A673 (cell line): ENCODE results near the gene PRTG. TPM values are rescaled to one million over a fixed set of nuclear protein-coding genes. Genes with fewer than 3 reads are reported as not detected.

Source experiments
- BruUV-seq: library from RNA; stranded (reverse); fragments of 400-500 nt; replicated peaks from 2 replicates; lab custom pipeline; 2021; lab: Mats Ljungman, UMichigan
- CTCF ChIA-PET: fragments of 300-600 bp; sonication (Branson Sonifier 250); formaldehyde crosslinking; loops from one replicate; lab custom pipeline; 2022; ENCODE audit warnings: antibody characterized with exemption; lab: Charles Lee
- POLR2A ChIA-PET: fragments of 300-600 bp; sonication (Branson Sonifier 250); formaldehyde crosslinking; loops from one replicate; lab custom pipeline; 2022; ENCODE audit warnings: antibody characterized with exemption; ENCODE audit not compliant: low non-redundant PET; lab: Charles Lee
- DNase-seq: peaks from one replicate; pipeline ENCODE4 v3.0.0-alpha.2; 2015; ENCODE audit warnings: low spot score
- H3K27ac ChIP-seq: fragments of 200-600 bp; sonication (generic); 2 replicates; pipeline ENCODE4 v1.5.1; 2016; ENCODE audit warnings: mixed run types, low read depth, mild to moderate bottlenecking, mixed read lengths, antibody characterized with exemption, low read length; ENCODE audit not compliant: poor library complexity, severe bottlenecking
- H3K27me3 ChIP-seq: fragments of 200-600 bp; sonication (generic); replicated peaks from 2 replicates; pipeline ENCODE4 v1.6.1; 2017; ENCODE audit warnings: mixed run types, low read depth, mild to moderate bottlenecking, mixed read lengths, antibody characterized with exemption, low read length; ENCODE audit not compliant: insufficient read depth, poor library complexity
- H3K36me3 ChIP-seq: fragments of 200-600 bp; sonication (generic); 2 replicates; pipeline ENCODE4 v1.6.1; 2016; ENCODE audit warnings: mixed run types, mild to moderate bottlenecking, mixed read lengths, antibody characterized with exemption, low read length; ENCODE audit not compliant: insufficient read depth, poor library complexity, severe bottlenecking
- H3K4me1 ChIP-seq: fragments of 200-600 bp; sonication (generic); 2 replicates; pipeline ENCODE4 v1.6.1; 2017; ENCODE audit warnings: mixed run types, mild to moderate bottlenecking, mixed read lengths, antibody characterized with exemption, low read length; ENCODE audit not compliant: insufficient read depth, poor library complexity, severe bottlenecking
- H3K4me3 ChIP-seq: fragments of 200-600 bp; sonication (generic); 2 replicates; pipeline ENCODE4 v1.5.1; 2016; ENCODE audit warnings: low read depth, mixed run types, mild to moderate bottlenecking, mixed read lengths, low read length; ENCODE audit not compliant: poor library complexity, severe bottlenecking
- H3K9me3 ChIP-seq: fragments of 200-600 bp; sonication (generic); 2 replicates; pipeline ENCODE4 v1.6.1; 2016; ENCODE audit warnings: mixed run types, low read depth, mild to moderate bottlenecking, mixed read lengths, antibody characterized with exemption, low read length; ENCODE audit not compliant: poor library complexity, severe bottlenecking
- CTCF ChIP-seq: fragments of 300-800, 200-600 bp; sonication (generic); conservative IDR thresholded peaks from 2 replicates; pipeline ENCODE4 v1.5.1; 2017; ENCODE audit warnings: low read depth, mild to moderate bottlenecking, antibody characterized with exemption, low read length, moderate library complexity, mixed read lengths
- EZH2 ChIP-seq: fragments of 200-600 bp; sonication (generic); IDR thresholded peaks from 2 replicates; pipeline ENCODE4 v1.6.1; 2017; ENCODE audit warnings: borderline replicate concordance, low read depth, mild to moderate bottlenecking, mixed read lengths, antibody characterized with exemption, low read length; ENCODE audit not compliant: poor library complexity, severe bottlenecking
- intact Hi-C: fragments of 100-400 bp; cut with micrococcal nuclease; formaldehyde crosslinking; loops from one replicate; pipeline ENCODE4 v1.10.0; 2022; ENCODE audit not compliant: unreplicated experiment
- total RNA-seq: library from RNA; stranded (reverse); gene quantifications from 2 replicates; pipeline ENCODE4 v1.2.3, GENCODE V29; 2021

The PRTG gene
- total RNA-seq, 1 experiment from 2014 or later, result 0.02 TPM

GRCh38 chr15:55707518-55707917 is 35.4 kb downstream of the PRTG start:
- Histone ChIP-seq H3K4me1 (peaks cover 21% of the 10 kb centered on the region), H3K9me3 (no peaks in the 10 kb centered on the region), H3K27ac (no peak overlapping the region), H3K36me3 (no peaks in the 10 kb centered on the region), H3K4me3 (no peak overlapping the region), H3K27me3 (no peaks in the 10 kb centered on the region)
- CTCF ChIA-PET, result interaction anchor here (0.5 kb wide), 1 partner anchor 114 kb away, joined by 3 read pairs; no protein-coding TSS in a partner anchor
- no TSS peak for BruUV-seq
- peak; percentile 19 for DNase-seq
- TF ChIP-seq CTCF (no peak), EZH2 (no peak)
- intact Hi-C loops, result no loop called here
- POLR2A ChIA-PET, result no interaction called here

- no peaks in the 10 kb centered on the region for H3K9me3 ChIP-seq
- no peak overlapping the region for H3K27ac ChIP-seq
- intact Hi-C loops, result no loop called here
- H3K4me3 ChIP-seq, result no peak overlapping the region
- no peaks in the 10 kb centered on the region for H3K36me3 ChIP-seq
- BruUV-seq, result no TSS peak
- ChIA-PET POLR2A (no interaction called here), CTCF (no interaction called here)
- TF ChIP-seq CTCF (no peak), EZH2 (no peak)
- peak; percentile 74 for DNase-seq
- H3K4me1 ChIP-seq, result peaks cover 21% of the 10 kb centered on the region
- no peaks in the 10 kb centered on the region for H3K27me3 ChIP-seq
These were observed 39.1 kb downstream of the PRTG start for GRCh38 chr15:55703873-55704301.

GRCh38 chr15:55700876-55701275 is 42.1 kb downstream of the PRTG start:
- POLR2A ChIA-PET, result no interaction called here
- Histone ChIP-seq H3K4me3 (no peak overlapping the region), H3K27me3 (no peaks in the 10 kb centered on the region), H3K4me1 (peaks cover 5% of the 10 kb centered on the region), H3K36me3 (no peaks in the 10 kb centered on the region), H3K27ac (no peak overlapping the region), H3K9me3 (no peaks in the 10 kb centered on the region)
- BruUV-seq, result no TSS peak
- CTCF ChIA-PET, result no interaction called here
- no peak for TF ChIP-seq EZH2
- TF ChIP-seq CTCF, result no peak
- intact Hi-C loops, result no loop called here
- no peak for DNase-seq
